GM12891 (cell line): ENCODE data around the gene ZMYND19.
"Not testable (repeated sequence)": the region's sequence is repeated elsewhere in the genome, so short reads cannot be mapped to it uniquely, and the experiment has no call there.

Experiments
- DNase-seq: peaks from one replicate; pipeline ENCODE4 v3.0.0; 2011; ENCODE audit warnings: low spot score; ENCODE audit not compliant: insufficient read length
- FAIRE-seq: peaks from 2 replicates; lab custom pipeline; 2011; peaks lifted over from hg19 to GRCh38; lab: Jason Lieb, UNC
- PAX5 ChIP-seq: IDR thresholded peaks from 2 replicates; pipeline ENCODE4 v1.6.1; 2011; ENCODE audit warnings: low read length, moderate library complexity, mild to moderate bottlenecking; ENCODE audit not compliant: insufficient read depth, severe bottlenecking
- POLR2A ChIP-seq: IDR thresholded peaks from 2 replicates; pipeline ENCODE4 v1.6.1; 2011; ENCODE audit warnings: low read depth, low read length, control low read depth
- POLR2AphosphoS5 ChIP-seq: IDR thresholded peaks from 2 replicates; pipeline ENCODE4 v1.6.1; 2011; ENCODE audit warnings: low read depth, low read length, control low read depth
- POU2F2 ChIP-seq: IDR thresholded peaks from 2 replicates; pipeline ENCODE4 v1.6.1; 2011; ENCODE audit warnings: low read depth, mild to moderate bottlenecking, control low read depth, low read length, moderate library complexity
- SPI1 ChIP-seq: IDR thresholded peaks from 2 replicates; pipeline ENCODE4 v1.6.1; 2011; ENCODE audit warnings: low read depth, low read length, control low read depth
- TAF1 ChIP-seq: IDR thresholded peaks from 2 replicates; pipeline ENCODE4 v1.6.1; 2011; ENCODE audit warnings: low read depth, low read length, control low read depth

Gene ZMYND19

DNA sequence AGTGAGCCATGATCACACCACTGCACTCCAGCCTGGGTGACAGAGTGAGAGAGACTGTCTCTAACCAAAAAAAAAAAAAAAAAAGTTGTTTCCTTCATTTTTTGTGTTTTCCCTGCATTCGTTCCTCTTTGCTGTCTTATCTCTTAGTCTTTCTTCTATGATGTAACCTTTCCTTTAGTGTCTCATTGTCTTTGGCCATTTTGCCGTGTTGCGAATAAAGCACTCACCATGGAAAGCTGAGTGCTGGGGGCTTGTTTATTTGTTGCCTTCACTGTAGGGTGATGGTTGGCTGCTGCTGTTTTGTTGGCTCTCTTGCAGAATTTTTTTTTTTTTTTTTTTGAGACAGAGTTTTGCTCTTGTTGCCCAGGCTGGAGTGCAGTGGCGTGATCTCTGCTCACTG, 36.2 kb upstream of the ZMYND19 start:
- DNase-seq = no peak
- no peak for FAIRE-seq
- TF ChIP-seq PAX5 (no peak), POLR2A (no peak), TAF1 (no peak), POU2F2 (no peak), POLR2AphosphoS5 (no peak), SPI1 (no peak)

DNA sequence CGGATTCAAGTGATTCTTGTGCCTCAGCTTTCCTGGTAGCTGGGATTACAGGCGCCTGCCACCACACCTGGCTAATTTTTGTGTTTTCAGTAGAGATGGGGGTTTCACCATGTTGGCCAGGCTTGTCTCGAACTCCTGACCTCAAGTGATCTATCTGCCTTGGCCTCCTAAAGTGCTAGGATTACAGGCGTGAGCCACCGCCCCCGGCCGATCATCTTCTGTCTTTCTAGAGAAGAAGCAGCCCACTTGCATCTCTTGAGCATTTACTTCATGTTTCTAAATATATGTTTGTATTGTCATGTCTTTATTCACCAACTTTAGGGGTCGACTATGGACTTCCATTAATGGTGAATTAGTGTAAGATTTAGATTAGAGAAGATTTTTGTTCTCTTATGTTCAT, 31.9 kb upstream of the ZMYND19 start:
- FAIRE-seq, DNase-seq: not testable (repeated sequence)

DNA sequence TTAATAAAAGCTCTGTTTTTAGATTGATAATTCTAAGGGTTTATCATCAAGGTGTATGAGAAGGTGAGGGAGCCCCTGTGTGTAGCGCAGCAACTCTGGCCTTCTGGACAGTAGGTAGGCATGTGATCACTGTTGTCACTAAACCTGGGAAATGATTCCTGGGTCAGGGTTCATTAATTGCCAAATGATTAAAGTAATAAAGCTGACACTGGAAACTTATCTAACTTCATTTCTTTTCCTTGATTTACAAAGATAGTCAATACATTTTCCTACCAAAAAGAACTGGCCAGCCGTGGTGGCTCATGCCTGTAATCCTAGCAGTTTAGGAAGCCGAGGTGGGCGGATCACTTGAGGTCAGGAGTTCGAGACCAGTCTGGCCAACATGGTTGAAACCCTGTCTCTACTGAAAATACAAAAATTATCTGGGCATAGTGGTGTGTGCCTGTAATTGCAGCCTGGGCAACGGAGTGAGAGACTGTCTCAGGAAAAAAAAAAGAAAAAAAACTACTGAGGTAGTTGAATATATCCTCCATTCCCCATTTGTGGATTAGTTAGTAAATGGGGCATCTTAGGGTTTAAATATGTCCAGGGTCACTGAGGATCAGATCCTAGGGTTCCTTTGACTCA, 30.9 kb upstream of the ZMYND19 start:
- DNase-seq (no peak), FAIRE-seq (no peak)
- TF ChIP-seq PAX5 (no peak), TAF1 (no peak), POU2F2 (no peak), SPI1 (no peak), POLR2A (no peak), POLR2AphosphoS5 (no peak)

DNA sequence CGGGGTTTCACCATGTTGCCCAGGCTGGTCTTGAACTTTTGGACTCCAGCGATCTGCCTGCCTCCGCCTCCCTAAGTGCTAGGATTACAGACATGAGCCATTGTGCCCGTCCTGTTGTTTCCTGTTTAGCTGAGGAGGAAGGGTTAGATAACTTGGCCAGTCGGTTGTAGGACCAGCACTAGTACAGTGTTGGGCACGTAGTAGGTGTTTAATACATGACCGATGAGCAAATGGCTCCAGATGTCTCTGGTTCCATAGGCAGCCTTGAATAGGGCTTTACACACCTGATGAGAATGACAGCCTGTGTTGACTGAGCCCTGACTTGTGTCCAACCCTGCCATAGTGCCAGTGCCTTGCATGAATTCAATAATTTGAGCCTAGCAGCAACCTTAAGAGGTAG, 30.3 kb upstream of the ZMYND19 start:
- DNase-seq (no peak), FAIRE-seq (no peak)
- TF ChIP-seq PAX5 (no peak), POLR2AphosphoS5 (no peak), SPI1 (no peak), POLR2A (no peak), POU2F2 (no peak)

DNA sequence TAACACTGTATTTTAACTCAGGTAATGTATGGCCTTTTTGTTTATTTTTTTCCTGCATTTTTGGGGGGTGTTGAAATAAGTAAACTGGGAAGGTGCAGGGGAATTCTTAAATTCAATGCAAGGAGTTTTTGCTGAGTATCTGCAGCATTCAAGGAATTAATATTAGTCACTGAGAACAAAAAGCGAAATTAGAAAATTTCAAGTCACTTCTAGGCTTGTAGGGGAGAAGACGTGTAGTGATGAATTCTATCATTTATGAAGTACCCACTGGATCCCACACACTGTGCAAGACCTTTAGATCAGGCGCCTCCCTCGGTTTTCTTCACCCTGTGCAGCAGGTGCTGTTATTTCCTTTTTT, 29.7 kb upstream of the ZMYND19 start:
- TF ChIP-seq TAF1 (no peak), SPI1 (no peak), POU2F2 (no peak), POLR2AphosphoS5 (no peak)
- no peak for DNase-seq
- no peak for FAIRE-seq

DNA sequence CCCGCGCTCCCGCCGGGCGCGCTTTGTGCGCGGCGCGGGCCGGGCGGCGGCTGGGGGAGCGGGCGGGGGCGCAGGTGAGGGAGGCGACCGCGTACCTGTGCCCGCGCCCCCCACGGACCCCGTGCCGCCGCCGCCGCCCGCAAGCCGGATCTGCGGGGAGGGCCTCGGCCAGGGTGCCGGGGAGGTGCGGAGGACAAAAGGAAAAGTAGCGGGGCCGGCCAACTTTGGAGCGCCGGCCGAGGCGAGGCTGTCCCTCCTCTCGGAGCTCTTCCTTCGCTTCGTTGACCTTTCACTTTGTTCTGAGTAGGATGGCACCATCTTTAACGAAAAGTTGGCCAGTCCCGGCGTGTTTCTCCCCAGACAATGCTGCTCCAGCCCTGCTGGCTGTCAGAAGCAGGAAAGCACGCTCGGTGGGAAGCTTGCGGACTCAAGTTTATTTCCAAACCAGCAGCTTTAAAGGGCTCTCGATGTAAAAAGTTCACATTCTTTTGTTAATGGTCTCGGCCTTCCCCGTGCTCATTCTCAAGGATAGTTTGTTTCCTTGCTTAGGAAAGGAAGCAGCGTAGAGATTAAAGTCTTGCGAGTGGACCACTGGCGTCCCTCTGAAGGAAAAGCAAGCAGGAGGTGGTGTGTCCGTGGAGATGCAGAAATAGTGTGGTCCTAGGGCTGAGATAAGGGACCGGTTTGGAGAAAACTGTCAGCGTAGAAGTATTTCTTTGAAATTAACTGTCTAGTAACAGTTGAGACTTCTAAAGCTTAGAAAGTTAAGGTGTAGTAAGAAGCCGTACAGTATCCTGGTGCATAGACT, 29.1 kb upstream of the ZMYND19 start:
- DNase-seq = no peak
- no peak for FAIRE-seq
- TF ChIP-seq POLR2A (no peak), SPI1 (no peak), TAF1 (no peak), POLR2AphosphoS5 (no peak), POU2F2 (no peak), PAX5 (no peak)

DNA sequence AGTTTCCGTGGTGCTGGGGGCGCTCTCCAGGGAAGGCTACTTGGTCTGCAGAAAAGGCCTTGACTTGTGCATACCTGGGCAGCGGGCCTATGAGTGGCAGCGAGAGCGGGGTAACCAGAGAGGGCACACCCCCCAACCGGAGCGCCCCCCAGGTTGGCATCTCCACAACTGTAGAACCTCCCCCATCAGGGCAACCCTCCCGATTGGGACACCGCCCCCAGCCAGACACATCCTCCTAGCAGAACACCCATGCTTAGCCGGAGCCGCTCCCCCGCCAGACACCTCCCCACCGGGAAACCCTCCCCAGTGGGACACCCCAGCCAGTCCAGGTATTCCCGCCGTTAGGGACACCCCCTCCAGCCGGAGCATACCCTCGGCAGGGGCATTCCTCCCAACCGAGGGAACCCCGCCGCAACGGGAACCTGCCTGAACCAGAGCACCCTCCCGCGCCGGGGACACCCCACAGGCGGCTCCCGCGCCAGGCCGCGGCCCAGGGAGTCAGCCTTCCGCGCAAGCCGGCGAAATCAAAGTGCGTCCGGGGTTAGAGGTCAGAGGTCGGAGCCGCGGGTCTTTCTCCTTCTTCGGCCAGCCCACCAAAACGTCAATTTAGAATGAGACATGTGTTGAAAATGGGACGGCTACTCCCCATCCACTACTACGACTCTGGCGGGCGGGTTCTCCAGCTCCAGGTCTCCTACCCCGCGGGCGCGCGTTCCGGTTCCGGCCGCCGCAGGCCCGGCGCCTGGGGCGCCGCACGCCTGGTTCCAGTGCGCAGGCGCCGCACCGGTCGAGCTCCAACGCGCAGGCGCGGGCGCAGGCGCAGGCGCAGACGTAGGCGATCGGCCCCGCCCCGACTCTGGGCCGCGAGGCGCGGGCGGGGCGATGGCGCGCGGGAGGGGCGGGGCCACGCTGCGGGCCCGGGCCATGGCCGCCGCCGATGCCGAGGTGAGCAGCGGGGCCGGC, 28.1 kb upstream of the ZMYND19 start, which contains the start of gene EHMT1:
TSS of gene EHMT1 (plus strand) at position 901 of the 963 bp plus-strand sequence. CDS start at position 925, 24 bp downstream.
- TF ChIP-seq PAX5 = no peak
- no peak for TF ChIP-seq TAF1
- peak; percentile 75 for TF ChIP-seq POLR2AphosphoS5
- TF ChIP-seq POU2F2 = peak; percentile 25; the same call in 1 of the 2 replicates
- TF ChIP-seq POLR2A = peak; percentile 74
- TF ChIP-seq SPI1 = no peak
- FAIRE-seq (peak; percentile 88), DNase-seq (peak; percentile 98)

DNA sequence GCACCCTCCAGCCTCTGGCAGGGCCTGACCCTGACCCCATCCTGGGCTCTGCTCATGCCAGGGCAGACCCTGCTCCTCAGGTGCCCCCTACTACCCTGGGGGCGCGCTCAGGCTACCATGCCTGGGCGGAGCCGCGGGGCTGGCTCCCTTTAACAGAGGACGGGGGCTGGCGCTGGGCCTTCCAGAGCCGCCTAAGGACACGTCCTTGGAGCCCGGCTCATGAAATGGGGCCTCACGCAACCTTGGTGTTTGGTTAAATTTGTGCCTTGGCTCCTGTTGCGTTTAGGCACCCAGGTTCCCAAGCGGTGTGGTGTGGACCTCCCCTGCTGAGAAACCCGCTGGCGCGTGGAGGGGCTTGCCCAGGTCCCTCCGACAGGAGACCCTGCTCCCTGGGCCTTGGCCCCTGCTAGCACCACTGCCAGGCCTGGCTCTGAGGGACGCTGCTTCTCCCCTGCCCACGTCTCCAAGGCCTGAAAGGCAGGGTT, 25.1 kb upstream of the ZMYND19 start:
- TF ChIP-seq TAF1 = no peak
- no peak for DNase-seq
- FAIRE-seq = no peak

DNA sequence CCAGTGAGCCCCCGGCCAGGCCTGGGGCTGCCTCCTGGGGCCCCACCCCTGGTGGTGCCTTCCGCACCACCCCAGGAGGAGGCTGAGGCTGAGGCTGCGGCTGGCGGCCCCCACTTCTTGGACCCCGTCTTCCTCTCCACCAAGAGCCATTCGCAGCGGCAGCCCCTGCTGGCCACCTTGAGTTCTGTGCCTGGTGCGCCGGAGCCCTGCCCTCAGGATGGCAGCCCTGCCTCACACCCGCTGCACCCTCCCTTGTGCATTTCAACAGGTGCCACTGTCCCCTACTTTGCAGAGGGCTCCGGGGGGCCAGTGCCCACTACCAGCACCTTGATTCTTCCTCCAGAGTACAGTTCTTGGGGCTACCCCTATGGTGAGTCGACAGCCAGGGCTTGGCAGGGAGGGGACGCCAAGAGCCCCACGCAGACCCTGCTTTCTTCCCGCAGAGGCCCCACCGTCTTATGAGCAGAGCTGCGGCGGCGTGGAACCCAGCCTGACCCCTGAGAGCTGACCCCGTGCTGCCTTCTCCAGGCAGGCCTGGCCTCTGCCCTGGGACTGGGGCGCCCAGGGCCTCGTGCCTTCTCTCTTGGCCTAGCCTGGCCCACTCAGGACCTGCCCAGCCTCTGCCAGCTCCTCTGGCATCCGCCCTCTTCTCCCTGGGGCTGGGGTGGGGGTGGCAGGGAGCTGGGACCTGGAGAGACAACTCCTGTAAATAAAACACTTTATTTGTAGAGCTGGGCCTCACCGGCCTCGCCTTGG, 24.5 kb upstream of the ZMYND19 start:
- no peak for DNase-seq
- no peak for FAIRE-seq
- TF ChIP-seq TAF1 = no peak
